GM21390 (cell line): ENCODE measurements around the gene MAPKBP1.

Source experiments
- ATAC-seq: cut with Tn5 transposase; IDR thresholded peaks from one replicate; pipeline ENCODE4 v1.9.1; 2021; ENCODE audit not compliant: unreplicated experiment

Gene MAPKBP1

GRCh38 chr15:41804916-41805666 is 30.8 kb downstream of the MAPKBP1 start:
- ATAC-seq: no peak

GRCh38 chr15:41805711-41806110 is 31.4 kb downstream of the MAPKBP1 start:
- ATAC-seq: no peak

GRCh38 chr15:41806291-41807181 is 32.3 kb downstream of the MAPKBP1 start:
- no peak for ATAC-seq

GRCh38 chr15:41809121-41809520 is 34.8 kb downstream of the MAPKBP1 start:
- ATAC-seq: no peak

- no peak for ATAC-seq
Observed at GRCh38 chr15:41809526-41810220, 35.4 kb downstream of the MAPKBP1 start.

GRCh38 chr15:41810651-41811431 is 36.6 kb downstream of the MAPKBP1 start:
- no peak for ATAC-seq

GRCh38 chr15:41811432-41812195 is 37.3 kb downstream of the MAPKBP1 start:
- ATAC-seq: no peak

GRCh38 chr15:41812820-41813375 is 38.6 kb downstream of the MAPKBP1 start:
- ATAC-seq: no peak

- ATAC-seq: no peak
Observed at GRCh38 chr15:41813426-41813825, 39.1 kb downstream of the MAPKBP1 start.

- ATAC-seq: no peak
Observed at GRCh38 chr15:41814534-41814933, 40.2 kb downstream of the MAPKBP1 start.

- no peak for ATAC-seq
Observed at GRCh38 chr15:41816788-41817187, 42.5 kb downstream of the MAPKBP1 start.

- ATAC-seq: no peak
Observed at GRCh38 chr15:41817327-41817726, 43.0 kb downstream of the MAPKBP1 start.

GRCh38 chr15:41817781-41818180 is 43.5 kb downstream of the MAPKBP1 start:
- ATAC-seq: no peak

GRCh38 chr15:41819455-41820050 is 45.3 kb downstream of the MAPKBP1 start:
- no peak for ATAC-seq

GRCh38 chr15:41820791-41821423 is 46.6 kb downstream of the MAPKBP1 start:
- ATAC-seq: no peak

GRCh38 chr15:41821831-41822230 is 47.5 kb downstream of the MAPKBP1 start:
- ATAC-seq: no peak

- ATAC-seq: no peak
Observed at GRCh38 chr15:41822471-41822870, 48.2 kb downstream of the MAPKBP1 start.

- ATAC-seq: no peak
Observed at GRCh38 chr15:41822957-41823356, 48.7 kb downstream of the MAPKBP1 start.

GRCh38 chr15:41823502-41823901 is 49.2 kb downstream of the MAPKBP1 start:
- ATAC-seq: no peak
